ENCODE data around the gene PHC2.

Gene PHC2

DNA sequence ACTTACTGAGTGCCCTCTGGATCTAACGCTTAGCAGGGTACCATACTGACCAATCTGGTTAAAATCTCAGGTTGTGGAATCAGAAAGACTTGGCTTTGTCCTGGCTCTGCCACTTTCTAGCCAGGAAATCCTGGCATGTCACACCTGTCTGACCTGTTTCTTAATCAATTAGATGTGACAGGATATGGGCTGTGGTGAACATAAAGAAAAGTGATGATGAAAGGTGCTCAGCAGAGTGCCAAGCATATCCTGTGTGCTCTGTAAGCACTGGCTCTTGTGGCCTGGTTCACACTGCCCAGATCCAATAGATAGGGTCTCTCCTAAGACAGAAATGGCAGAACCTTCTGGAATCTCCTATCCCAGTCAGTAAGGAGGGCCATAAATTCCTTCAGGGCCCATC is 53.9 kb downstream of the PHC2 start:
- Histone ChIP-seq H3K9me3 (replicated peaks; ENCODE audit: insufficient read depth, low read length) (no peaks in the 10 kb centered on the region), H3K36me3 (replicated peaks; ENCODE audit: insufficient read depth, low read length) (no peaks in the 10 kb centered on the region), H3K9ac (ENCODE audit: low read length) (no peak overlapping the region), H3K79me2 (ENCODE audit: low read length) (no peaks in the 10 kb centered on the region), H3K9me2 (replicated peaks; ENCODE audit: insufficient read depth, low read length) (no peaks in the 10 kb centered on the region), H3F3A (ENCODE audit: insufficient read depth, low read length) (no peaks in the 10 kb centered on the region), H3K4me2 (ENCODE audit: low read depth, low read length) (no peak overlapping the region), H3K27ac (ENCODE audit: low read length) (no peak overlapping the region), H4K20me1 (ENCODE audit: insufficient read depth, low read length) (no peaks in the 10 kb centered on the region), H3K4me3 (ENCODE audit: low read length) (no peak overlapping the region), H3K27me3 (replicated peaks; ENCODE audit: insufficient read depth, low read length) (no peaks in the 10 kb centered on the region), H3K4me1 (ENCODE audit: low read length) (no peaks in the 10 kb centered on the region), H2AFZ (ENCODE audit: low read length) (no peak overlapping the region)
- TF ChIP-seq CTCF (IDR thresholded peaks at IDR 0.05; ENCODE audit: low read length) (no peak), EZH2 (optimal IDR thresholded peaks at IDR 0.05; ENCODE audit: low read depth, low read length) (no peak), EZH2phosphoT487 (IDR thresholded peaks at IDR 0.05; ENCODE audit: low read length) (no peak)
- DNase-seq = no peak

- Histone ChIP-seq H2AFZ (ENCODE audit: low read length) (no peak overlapping the region), H3K4me3 (ENCODE audit: low read length) (no peak overlapping the region), H3K27ac (ENCODE audit: low read length) (no peak overlapping the region), H3K4me2 (ENCODE audit: low read depth, low read length) (no peak overlapping the region), H4K20me1 (ENCODE audit: insufficient read depth, low read length) (no peaks in the 10 kb centered on the region), H3K27me3 (replicated peaks; ENCODE audit: insufficient read depth, low read length) (no peaks in the 10 kb centered on the region), H3K9ac (ENCODE audit: low read length) (no peak overlapping the region), H3K9me2 (replicated peaks; ENCODE audit: insufficient read depth, low read length) (no peaks in the 10 kb centered on the region), H3K36me3 (replicated peaks; ENCODE audit: insufficient read depth, low read length) (no peaks in the 10 kb centered on the region), H3K9me3 (replicated peaks; ENCODE audit: insufficient read depth, low read length) (no peaks in the 10 kb centered on the region), H3F3A (ENCODE audit: insufficient read depth, low read length) (no peaks in the 10 kb centered on the region), H3K4me1 (ENCODE audit: low read length) (no peaks in the 10 kb centered on the region), H3K79me2 (ENCODE audit: low read length) (no peaks in the 10 kb centered on the region)
- DNase-seq = no peak
- TF ChIP-seq EZH2 (optimal IDR thresholded peaks at IDR 0.05; ENCODE audit: low read depth, low read length) = no peak
- no peak for TF ChIP-seq EZH2phosphoT487 (IDR thresholded peaks at IDR 0.05; ENCODE audit: low read length)
- no peak for TF ChIP-seq CTCF (IDR thresholded peaks at IDR 0.05; ENCODE audit: low read length)
Measured at GRCh38 chr1:33375316-33375715, 55.6 kb downstream of the PHC2 start.

DNA sequence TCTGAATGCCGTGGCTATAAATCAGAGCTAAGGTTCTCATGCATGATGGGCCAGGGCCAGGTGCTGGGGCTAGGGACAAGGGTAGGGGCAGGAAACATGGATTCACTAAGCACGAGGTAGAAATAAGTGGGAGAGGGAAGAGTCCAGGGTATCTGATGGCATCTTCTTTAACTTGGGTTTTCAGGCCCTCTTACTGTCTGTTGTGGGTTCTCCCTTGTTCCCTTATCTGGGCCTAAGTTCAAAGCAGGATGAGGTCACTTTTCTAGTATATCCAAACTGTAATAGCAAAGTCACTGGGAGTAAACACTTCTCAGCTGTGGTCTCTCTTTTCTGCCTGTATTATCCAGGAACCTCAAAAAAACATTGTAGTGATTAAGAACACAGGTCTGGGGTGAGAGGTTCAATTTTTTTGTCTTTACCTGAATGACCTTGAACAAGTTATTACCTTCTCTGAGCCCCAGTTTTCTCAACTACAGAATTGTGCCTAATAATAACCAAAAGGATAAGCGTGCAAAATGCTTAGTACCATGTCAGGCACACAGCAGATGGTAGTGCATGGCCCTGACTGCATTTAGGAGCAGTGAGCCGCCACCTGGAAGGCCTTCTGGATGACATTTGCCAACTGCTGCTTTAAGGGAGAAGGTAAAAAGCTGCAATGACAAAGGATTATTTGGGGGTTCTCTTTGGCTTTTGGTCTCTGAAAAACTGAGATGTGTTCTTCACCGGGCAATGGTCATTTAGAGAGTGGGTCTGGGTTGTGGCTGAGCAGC is 56.4 kb downstream of the PHC2 start:
- H3K27ac ChIP-seq (ENCODE audit: low read length) = no peak overlapping the region
- H3F3A ChIP-seq (ENCODE audit: insufficient read depth, low read length) = no peaks in the 10 kb centered on the region
- DNase-seq = no peak
- no peaks in the 10 kb centered on the region for H3K9me3 ChIP-seq (replicated peaks; ENCODE audit: insufficient read depth, low read length)
- H3K36me3 ChIP-seq (replicated peaks; ENCODE audit: insufficient read depth, low read length) = no peaks in the 10 kb centered on the region
- no peaks in the 10 kb centered on the region for H3K79me2 ChIP-seq (ENCODE audit: low read length)
- no peak for TF ChIP-seq EZH2phosphoT487 (IDR thresholded peaks at IDR 0.05; ENCODE audit: low read length)
- TF ChIP-seq EZH2 (optimal IDR thresholded peaks at IDR 0.05; ENCODE audit: low read depth, low read length) = no peak
- TF ChIP-seq CTCF (IDR thresholded peaks at IDR 0.05; ENCODE audit: low read length) = no peak
- H2AFZ ChIP-seq (ENCODE audit: low read length) = no peak overlapping the region
- H3K4me2 ChIP-seq (ENCODE audit: low read depth, low read length) = no peak overlapping the region
- no peaks in the 10 kb centered on the region for H3K4me1 ChIP-seq (ENCODE audit: low read length)
- no peak overlapping the region for H3K4me3 ChIP-seq (ENCODE audit: low read length)
- H3K27me3 ChIP-seq (replicated peaks; ENCODE audit: insufficient read depth, low read length) = no peaks in the 10 kb centered on the region
- H3K9ac ChIP-seq (ENCODE audit: low read length) = no peak overlapping the region
- H4K20me1 ChIP-seq (ENCODE audit: insufficient read depth, low read length) = no peaks in the 10 kb centered on the region
- H3K9me2 ChIP-seq (replicated peaks; ENCODE audit: insufficient read depth, low read length) = no peaks in the 10 kb centered on the region
